PC-9 (cell line): ENCODE measurements around the gene ZNF891. TPM values are rescaled to one million over a fixed set of nuclear protein-coding genes. Genes with fewer than 3 reads are reported as not detected.

Experiments
- BruUV-seq: library from RNA; stranded (reverse); fragments of 400-500 nt; replicated peaks from 2 replicates; lab custom pipeline; 2021; lab: Mats Ljungman, UMichigan
- CTCF ChIA-PET: fragments of 300-600 bp; sonication (Branson Sonifier 250); formaldehyde crosslinking; loops from one replicate; lab custom pipeline; 2022; ENCODE audit warnings: antibody characterized with exemption; lab: Charles Lee
- POLR2A ChIA-PET: fragments of 300-600 bp; sonication (Branson Sonifier 250); formaldehyde crosslinking; loops from one replicate; lab custom pipeline; 2022; ENCODE audit warnings: antibody characterized with exemption; ENCODE audit not compliant: unreplicated experiment; lab: Charles Lee
- DNase-seq, 2 experiments: peaks; one replicate each; pipeline versions ENCODE4 v3.0.0 to v3.0.0-alpha.2; 2015 to 2022; ENCODE audit warnings: mixed read lengths in 1 of 2
- H2AFZ ChIP-seq: fragments of 200-600 bp; sonication (generic); 2 replicates; pipeline ENCODE4 v1.8.1; 2017; ENCODE audit warnings: antibody characterized with exemption
- H3F3A ChIP-seq: fragments of 200-600 bp; sonication (generic); 2 replicates; pipeline ENCODE4 v1.8.1; 2017; ENCODE audit warnings: antibody characterized with exemption, mild to moderate bottlenecking, low read depth; ENCODE audit not compliant: insufficient read depth
- H3K27ac ChIP-seq: fragments of 200-600 bp; sonication (generic); 2 replicates; pipeline ENCODE4 v1.6.1; 2016; ENCODE audit warnings: mixed run types
- H3K27me3 ChIP-seq: fragments of 200-600 bp; sonication (generic); 2 replicates; pipeline ENCODE4 v1.6.1; 2016; ENCODE audit warnings: low read depth, mixed run types; ENCODE audit not compliant: insufficient read depth
- H3K36me3 ChIP-seq: fragments of 200-600 bp; sonication (generic); 2 replicates; pipeline ENCODE4 v1.6.1; 2016; ENCODE audit warnings: low read depth, mixed run types
- H3K4me1 ChIP-seq: fragments of 200-600 bp; sonication (generic); replicated peaks from 2 replicates; pipeline ENCODE4 v1.6.1; 2016; ENCODE audit warnings: mixed run types; ENCODE audit not compliant: insufficient read depth
- H3K4me2 ChIP-seq: fragments of 200-600 bp; sonication (generic); 2 replicates; pipeline ENCODE4 v1.6.1; 2017; ENCODE audit warnings: mixed run types
- H3K4me3 ChIP-seq: fragments of 200-600 bp; sonication (generic); 2 replicates; pipeline ENCODE4 v1.6.1; 2016; ENCODE audit warnings: mixed run types
- H3K79me2 ChIP-seq: fragments of 200-600 bp; sonication (generic); 2 replicates; pipeline ENCODE4 v1.6.1; 2017; ENCODE audit warnings: low read depth, mixed run types
- H3K9me2 ChIP-seq: fragments of 200-600 bp; sonication (generic); 2 replicates; pipeline ENCODE4 v1.8.1; 2017; ENCODE audit warnings: mild to moderate bottlenecking; ENCODE audit not compliant: insufficient read depth
- H3K9me3 ChIP-seq: fragments of 200-600 bp; sonication (generic); 2 replicates; pipeline ENCODE4 v1.8.1; 2016; ENCODE audit warnings: low read depth; ENCODE audit not compliant: insufficient read depth
- H4K20me1 ChIP-seq: fragments of 200-600 bp; sonication (generic); 2 replicates; pipeline ENCODE4 v1.8.1; 2017; ENCODE audit not compliant: insufficient read depth
- CTCF ChIP-seq: fragments of 200-600 bp; sonication (generic); conservative IDR thresholded peaks from 2 replicates; pipeline ENCODE4 v1.6.1; 2017; ENCODE audit warnings: mixed run types, antibody characterized with exemption, mild to moderate bottlenecking, moderate library complexity
- EZH2 ChIP-seq: fragments of 200-600 bp; sonication (generic); IDR thresholded peaks from 2 replicates; pipeline ENCODE4 v1.8.0; 2017; ENCODE audit warnings: antibody characterized with exemption, low read depth
- intact Hi-C: fragments of 100-400 bp; cut with micrococcal nuclease; formaldehyde crosslinking; loops from one replicate; pipeline ENCODE4 v1.10.0; 2022; ENCODE audit not compliant: unreplicated experiment
- total RNA-seq: library from RNA; stranded (reverse); gene quantifications from 2 replicates; pipeline ENCODE4 v1.2.3, GENCODE V29; 2021

Gene ZNF891
- total RNA-seq, 1 experiment from 2014 or later = 3.2 TPM

- Histone ChIP-seq H3K27me3 (no peaks in the 10 kb centered on the region), H3K4me2 (no peak overlapping the region), H4K20me1 (no peaks in the 10 kb centered on the region), H3F3A (no peaks in the 10 kb centered on the region), H2AFZ (no peak overlapping the region), H3K79me2 (no peaks in the 10 kb centered on the region), H3K4me3 (no peak overlapping the region), H3K36me3 (no peaks in the 10 kb centered on the region), H3K27ac (no peak overlapping the region), H3K4me1 (no peaks in the 10 kb centered on the region), H3K9me2 (no peaks in the 10 kb centered on the region), H3K9me3 (peaks cover 7% of the 10 kb centered on the region; the same call in 1 of the 2 replicates)
- POLR2A ChIA-PET = no interaction called here
- intact Hi-C loops = no loop called here
- CTCF ChIA-PET = no interaction called here
- TF ChIP-seq EZH2 (no peak), CTCF (no peak)
- no peak for DNase-seq
- BruUV-seq = no TSS peak
These were observed 35.7 kb upstream of the ZNF891 start for GRCh38 chr12:133165776-133166175.

- H3K27me3 ChIP-seq = no peaks in the 10 kb centered on the region
- H3K9me2 ChIP-seq = no peaks in the 10 kb centered on the region
- H3K79me2 ChIP-seq = no peaks in the 10 kb centered on the region
- no peak overlapping the region for H2AFZ ChIP-seq
- H3K4me3 ChIP-seq = no peak overlapping the region
- no peaks in the 10 kb centered on the region for H3K4me1 ChIP-seq
- no peak for DNase-seq
- ChIA-PET CTCF (no interaction called here), POLR2A (no interaction called here)
- intact Hi-C loops = no loop called here
- peaks cover 48% of the 10 kb centered on the region for H3K9me3 ChIP-seq
- H3K4me2 ChIP-seq = no peak overlapping the region
- H3F3A ChIP-seq = no peaks in the 10 kb centered on the region
- H3K36me3 ChIP-seq = 0 out of 2 replicates have a peak, but pooled peaks cover 15% of the 10 kb centered on the region
- no peaks in the 10 kb centered on the region for H4K20me1 ChIP-seq
- H3K27ac ChIP-seq = no peak overlapping the region
- no TSS peak for BruUV-seq
- no peak for TF ChIP-seq EZH2
- no peak for TF ChIP-seq CTCF
These were observed 26.1 kb upstream of the ZNF891 start for GRCh38 chr12:133156125-133156690.

- no peak for TF ChIP-seq EZH2
- TF ChIP-seq CTCF = no peak
- Histone ChIP-seq H3F3A (no peaks in the 10 kb centered on the region), H3K27ac (no peak overlapping the region), H3K9me3 (peaks cover 35% of the 10 kb centered on the region), H4K20me1 (no peaks in the 10 kb centered on the region), H3K4me2 (no peak overlapping the region), H2AFZ (no peak overlapping the region), H3K4me1 (no peaks in the 10 kb centered on the region), H3K36me3 (peaks cover 16% of the 10 kb centered on the region; the same call in 1 of the 2 replicates), H3K27me3 (no peaks in the 10 kb centered on the region), H3K4me3 (no peak overlapping the region), H3K79me2 (no peaks in the 10 kb centered on the region), H3K9me2 (no peaks in the 10 kb centered on the region)
- no TSS peak for BruUV-seq
- intact Hi-C loops = no loop called here
- POLR2A ChIA-PET = no interaction called here
- DNase-seq = no peak
- CTCF ChIA-PET = no interaction called here
These were observed 15.9 kb upstream of the ZNF891 start for GRCh38 chr12:133145981-133146380.
